ENCODE measurements around the gene DNAJC13.

DNA sequence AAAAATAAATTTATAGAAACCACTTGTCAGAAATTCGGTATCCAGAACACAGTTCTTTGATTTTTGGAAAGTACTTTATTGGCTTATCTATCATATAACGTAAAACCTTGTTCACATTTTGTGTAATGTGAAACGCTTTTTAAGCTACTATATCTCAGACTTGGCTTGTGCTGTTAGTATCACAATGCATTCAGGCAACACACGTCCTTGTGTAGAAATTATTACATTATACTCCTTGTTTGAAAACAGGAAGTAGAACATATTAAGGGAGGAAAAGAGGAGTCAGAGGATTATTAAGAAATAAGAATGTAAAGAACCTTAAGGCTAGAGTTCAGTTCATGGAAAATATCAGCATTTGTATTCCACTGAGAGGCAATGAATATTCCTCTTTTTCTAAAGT lies 1.6 kb downstream of the DNAJC13 start:
- TF ChIP-seq, protein P1, sequence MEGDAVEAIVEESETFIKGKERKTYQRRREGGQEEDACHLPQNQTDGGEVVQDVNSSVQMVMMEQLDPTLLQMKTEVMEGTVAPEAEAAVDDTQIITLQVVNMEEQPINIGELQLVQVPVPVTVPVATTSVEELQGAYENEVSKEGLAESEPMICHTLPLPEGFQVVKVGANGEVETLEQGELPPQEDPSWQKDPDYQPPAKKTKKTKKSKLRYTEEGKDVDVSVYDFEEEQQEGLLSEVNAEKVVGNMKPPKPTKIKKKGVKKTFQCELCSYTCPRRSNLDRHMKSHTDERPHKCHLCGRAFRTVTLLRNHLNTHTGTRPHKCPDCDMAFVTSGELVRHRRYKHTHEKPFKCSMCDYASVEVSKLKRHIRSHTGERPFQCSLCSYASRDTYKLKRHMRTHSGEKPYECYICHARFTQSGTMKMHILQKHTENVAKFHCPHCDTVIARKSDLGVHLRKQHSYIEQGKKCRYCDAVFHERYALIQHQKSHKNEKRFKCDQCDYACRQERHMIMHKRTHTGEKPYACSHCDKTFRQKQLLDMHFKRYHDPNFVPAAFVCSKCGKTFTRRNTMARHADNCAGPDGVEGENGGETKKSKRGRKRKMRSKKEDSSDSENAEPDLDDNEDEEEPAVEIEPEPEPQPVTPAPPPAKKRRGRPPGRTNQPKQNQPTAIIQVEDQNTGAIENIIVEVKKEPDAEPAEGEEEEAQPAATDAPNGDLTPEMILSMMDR (IDR thresholded peaks at IDR 0.05): no peak
- no peak for TF ChIP-seq POLR2AphosphoS5 (IDR thresholded peaks at IDR 0.05)

Measured in suprapubic skin (tissue), 3 donors.